HG03135 (cell line): ENCODE data around the gene ADM2.

ENCODE experiments used
- ATAC-seq: cut with Tn5 transposase; IDR thresholded peaks from one replicate; pipeline ENCODE4 v1.9.1; 2021; ENCODE audit warnings: mild to moderate bottlenecking, moderate library complexity; ENCODE audit not compliant: unreplicated experiment

Gene ADM2

DNA sequence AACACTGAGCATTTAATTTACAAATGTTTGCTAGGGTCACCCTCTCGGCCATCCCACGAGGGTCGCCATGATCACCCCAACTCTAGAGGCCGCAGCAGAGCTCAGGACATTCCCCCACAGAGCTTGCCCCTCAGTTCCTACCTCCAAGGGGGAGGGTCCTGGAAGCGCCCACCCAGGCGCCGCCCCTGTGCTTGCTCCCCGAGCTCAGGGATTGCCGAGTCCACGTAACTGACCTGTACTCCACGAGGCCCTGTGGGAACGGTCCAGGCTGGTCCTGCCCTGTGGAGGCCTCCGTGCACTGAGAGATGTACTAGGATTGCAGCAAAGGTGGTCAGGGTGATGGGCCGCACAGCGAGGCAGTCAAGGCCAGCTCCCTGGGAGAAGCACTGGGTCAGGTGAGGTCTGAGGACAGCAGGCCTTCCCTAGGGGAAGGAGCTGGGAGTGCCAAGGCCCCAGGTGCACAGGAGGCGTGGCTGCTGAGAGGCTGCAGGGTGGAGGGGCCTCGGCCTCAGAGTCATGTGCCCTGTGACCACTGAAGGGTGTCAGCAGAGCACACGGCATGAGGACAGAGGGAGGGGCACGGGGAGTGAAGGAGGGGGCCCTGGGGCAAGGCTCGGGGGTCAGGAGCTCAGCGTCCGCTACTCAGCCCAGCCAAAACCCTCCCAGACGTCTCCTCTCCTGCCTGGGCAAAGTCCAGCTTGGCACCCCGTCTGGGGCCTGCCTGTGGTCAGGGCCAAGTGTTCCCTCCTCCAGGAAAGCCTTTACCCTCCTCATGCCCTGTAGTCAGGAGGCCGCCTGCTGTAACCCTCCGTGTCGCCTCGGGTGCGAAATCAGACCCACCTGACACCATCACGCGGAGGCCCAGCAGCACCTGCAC, 2.9 kb downstream of the ADM2 start:
- no peak for ATAC-seq

DNA sequence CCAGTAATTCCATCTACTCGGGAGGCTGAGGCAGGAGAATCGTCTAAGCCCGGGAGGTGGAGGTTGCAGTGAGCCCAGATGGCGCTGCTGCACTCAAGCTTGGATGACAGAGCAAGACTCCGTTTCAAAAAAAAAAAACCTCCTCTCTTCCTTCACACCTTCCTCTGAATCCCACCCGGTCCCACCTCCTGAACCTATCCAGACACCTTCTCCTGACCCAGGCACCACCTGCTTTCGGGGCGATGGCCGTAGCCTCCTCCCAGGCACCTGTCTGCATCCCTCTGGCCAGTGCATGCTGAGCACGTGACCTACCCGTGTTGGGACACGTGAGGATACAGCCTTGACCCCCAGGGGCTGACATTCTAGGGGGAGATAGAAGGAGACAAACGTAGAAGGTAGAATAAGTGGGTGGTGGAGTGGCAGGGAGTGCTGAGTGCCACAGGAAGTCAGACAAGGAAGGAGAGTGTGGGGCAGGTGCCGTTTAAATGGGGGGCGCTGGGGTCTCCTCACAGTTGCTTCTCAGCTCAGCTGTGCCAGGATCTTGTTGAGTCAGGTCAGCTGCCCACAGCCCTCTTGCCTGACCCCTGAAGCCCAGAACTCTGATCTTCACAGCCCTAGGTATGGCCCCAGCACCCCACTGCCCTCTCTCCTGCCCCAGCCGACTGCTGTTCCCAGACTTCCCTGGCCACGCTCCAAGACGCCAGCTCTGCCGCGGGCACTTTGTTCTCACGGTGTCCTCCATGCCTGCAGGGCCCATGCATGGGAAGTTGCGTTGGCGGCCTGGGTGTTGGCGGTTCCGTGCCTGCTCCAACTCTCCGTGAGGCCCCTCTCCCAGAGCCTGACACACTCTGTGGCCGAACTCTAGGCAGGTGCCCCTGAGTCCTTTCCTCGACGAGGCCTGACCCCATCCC, 4.1 kb downstream of the ADM2 start:
- ATAC-seq: no peak

DNA sequence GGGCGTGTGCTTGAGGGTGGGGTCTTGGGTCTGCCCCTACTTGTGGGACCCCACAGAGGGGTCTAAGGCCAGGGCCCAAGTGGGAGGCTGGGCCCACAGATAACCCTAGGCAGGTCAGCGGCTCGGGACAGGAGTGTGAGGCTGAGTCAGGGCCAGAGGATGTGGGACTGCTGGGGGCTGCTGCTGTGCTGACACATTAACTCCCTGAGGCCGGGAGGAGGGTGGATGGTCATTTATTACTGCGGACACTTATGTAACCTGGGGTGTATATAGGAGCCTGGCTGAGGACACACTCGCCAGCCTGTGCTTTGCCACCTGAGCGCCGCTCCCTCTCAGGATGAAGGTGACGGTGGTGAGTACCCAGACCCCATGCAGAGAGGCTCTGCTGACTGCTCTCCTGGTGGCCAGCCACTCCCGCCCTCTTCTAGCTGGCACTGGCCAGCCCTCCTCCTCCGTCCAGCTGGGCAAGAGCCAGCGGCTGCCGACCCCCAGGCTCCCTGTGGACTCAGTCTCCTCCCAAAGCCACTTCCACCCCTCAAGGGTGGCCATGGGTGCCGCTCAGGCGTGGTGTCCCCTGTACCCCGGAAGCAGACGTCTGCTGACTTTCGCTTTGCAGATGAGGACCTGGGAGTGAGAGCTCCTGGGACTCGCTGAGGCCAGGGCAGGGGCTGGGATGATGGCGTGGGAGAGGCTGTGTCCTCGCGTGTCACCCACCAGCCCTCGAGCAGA, 5.4 kb downstream of the ADM2 start, which contains the start of gene MIOX:
Gene MIOX (plus strand): TSS at position 299 of the 729 bp plus-strand sequence. CDS start 39 bp downstream, at position 338.
- ATAC-seq: no peak

DNA sequence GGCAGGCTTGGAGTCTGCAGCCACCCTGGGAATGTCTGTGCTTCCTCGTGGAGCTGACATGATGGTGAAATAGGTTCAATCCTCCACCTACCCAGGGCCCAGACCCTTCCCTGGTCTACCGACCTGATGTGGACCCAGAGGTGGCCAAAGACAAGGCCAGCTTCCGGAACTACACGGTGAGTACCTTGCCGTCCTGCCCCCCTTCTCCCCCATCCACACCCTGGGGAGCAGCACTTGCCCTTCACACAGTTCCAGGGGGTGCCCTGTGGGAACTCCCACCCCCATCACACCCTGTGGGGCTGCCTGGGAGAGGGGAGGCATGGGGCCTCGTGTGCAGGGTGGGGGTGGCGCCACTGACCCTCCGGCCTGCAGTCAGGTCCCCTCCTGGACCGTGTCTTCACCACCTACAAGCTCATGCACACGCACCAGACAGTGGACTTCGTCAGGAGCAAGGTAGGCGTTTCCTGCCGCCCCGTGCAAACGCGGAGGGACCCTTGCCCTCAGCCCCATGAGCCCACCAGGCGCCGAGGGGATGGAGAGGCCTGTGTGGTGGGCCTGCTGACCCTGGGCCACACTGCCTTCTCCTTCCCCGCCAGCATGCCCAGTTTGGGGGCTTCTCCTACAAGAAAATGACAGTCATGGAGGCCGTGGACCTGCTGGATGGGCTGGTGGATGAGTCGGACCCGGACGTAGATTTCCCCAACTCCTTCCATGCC, 6.1 kb downstream of the ADM2 start:
- ATAC-seq: no peak

DNA sequence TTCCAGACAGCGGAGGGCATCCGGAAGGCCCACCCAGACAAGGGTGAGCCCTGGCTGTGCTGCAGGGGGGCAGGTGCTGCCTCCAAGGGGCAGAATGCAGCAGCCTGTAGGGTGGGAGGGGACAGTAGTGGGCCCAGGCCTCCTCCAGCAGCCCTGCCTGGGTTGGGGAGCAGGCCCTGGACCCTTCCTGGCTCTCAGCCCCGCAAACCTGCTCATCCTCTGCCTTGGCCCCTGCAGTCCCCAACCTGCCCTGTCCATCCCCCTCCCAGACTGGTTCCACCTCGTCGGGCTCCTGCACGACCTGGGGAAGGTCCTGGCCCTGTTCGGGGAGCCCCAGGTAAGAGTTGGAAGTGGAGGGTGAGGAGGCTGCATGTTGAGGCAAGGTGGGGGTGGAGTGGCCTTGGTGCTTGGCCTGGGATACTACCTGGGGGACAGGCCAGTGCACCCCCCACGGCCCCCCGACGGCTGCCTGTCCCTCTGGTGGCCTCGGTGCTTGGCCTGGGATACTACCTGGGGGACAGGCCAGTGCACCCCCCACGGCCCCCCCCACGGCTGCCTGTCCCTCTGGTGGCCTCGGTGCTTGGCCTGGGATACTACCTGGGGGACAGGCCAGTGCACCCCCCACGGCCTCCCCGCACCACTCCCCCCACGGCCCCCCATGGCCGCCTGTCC, 6.8 kb downstream of the ADM2 start:
- ATAC-seq: no peak

DNA sequence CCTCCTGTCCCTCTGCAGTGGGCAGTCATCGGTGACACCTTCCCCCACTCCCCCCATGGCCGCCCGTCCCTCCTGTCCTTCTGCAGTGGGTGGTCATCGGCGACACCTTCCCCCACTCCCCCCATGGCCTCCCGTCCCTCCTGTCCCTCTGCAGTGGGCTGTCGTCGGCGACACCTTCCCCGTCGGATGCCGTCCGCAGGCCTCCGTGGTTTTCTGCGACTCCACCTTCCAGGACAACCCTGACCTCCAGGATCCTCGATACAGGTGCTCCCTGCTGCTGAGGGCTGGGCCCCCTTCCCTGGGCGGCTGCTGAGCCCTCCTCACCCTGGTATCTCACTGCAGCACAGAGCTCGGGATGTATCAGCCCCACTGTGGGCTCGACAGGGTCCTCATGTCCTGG, 7.5 kb downstream of the ADM2 start:
- ATAC-seq: no peak

DNA sequence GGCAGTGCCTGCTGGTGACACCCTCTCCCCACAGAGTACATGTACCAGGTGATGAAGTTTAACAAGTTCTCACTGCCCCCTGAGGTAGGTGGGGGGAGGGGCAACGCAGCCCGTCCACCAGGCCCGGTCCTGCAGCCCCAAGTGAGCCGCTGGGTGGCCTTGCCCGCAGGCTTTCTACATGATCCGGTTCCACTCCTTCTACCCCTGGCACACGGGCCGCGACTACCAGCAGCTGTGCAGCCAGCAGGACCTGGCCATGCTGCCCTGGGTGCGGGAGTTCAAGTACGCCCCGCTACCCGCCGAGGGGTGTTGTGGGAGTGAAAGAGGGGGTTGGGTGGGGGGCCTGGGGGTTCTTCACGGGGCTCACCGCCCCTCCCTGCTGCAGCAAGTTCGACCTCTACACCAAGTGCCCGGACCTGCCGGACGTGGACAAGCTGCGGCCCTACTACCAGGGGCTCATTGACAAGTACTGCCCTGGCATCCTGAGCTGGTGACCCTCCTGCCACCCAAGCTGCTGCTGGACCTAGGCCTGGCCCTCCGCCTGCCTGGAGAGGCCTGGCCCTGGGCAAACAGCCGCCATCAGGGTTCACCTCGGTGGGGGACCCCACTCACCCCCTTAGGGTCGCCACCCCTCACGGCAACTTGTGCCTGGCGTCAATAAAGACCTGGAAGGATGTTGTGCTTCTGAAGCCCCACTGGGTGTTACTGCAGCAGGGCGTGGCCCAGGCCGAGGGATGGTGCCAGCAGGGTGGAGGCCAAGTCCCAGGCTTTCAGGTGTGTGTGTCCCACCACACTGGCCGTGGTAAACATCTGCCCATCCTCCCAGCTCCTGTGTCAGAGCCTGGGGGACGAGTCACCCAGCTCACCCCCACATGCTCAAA, 8.3 kb downstream of the ADM2 start:
- no peak for ATAC-seq

DNA sequence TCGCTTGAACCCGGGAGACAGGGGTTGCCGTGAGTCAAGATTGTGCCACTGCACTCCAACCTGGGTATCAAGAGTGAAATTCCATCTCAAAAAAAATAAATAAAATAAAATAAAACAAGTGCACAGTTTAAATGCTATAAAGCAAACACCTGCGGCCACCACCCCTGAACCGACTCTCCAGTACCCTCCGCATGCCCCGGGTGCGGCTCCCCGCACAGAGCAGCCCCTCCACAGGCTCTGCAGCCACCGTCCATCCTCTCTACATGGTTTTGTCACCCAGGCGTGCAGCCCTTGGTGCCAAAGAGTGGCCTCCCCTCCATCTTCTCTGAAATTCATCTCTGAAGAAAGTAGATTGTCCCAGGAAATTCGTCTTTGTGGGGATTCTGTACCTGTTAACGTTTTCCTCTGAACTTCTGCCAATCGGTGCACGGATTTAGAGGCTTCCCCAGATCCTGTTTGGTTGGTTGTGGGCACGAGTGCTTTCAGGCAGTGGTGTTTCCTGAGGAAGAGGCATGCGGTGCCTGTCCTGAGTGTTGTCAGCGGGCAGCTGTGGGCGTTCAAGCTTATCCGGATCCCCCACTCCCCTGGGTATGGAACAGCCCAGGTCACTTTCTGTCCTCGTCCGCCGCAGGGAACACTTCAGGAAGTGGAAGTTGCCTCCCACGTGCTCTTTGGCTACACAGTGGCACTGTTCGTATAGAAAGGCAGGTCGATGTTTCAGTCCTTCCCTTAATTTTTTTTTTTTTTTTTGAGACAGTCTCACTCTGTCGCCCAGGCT, 9.4 kb downstream of the ADM2 start:
- ATAC-seq: no peak

DNA sequence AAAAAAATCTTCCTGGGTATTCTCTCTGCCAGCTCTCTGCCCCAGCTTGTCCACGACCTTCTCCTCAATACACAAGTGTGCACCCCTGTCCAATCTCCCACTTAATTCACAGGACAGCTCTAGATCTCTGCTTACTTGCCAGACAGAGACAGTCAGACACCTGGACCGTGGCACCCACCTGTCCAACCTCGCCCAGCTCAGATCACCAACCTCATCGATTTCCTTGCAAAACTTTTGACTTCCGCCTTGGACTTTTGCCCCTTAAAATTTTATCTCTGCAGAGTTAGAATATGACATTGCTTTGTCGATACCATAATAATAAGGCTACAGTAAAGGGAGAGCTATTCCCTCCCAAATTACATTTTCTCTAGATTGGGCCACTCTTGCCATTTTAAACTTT, 15.8 kb downstream of the ADM2 start:
- no peak for ATAC-seq

DNA sequence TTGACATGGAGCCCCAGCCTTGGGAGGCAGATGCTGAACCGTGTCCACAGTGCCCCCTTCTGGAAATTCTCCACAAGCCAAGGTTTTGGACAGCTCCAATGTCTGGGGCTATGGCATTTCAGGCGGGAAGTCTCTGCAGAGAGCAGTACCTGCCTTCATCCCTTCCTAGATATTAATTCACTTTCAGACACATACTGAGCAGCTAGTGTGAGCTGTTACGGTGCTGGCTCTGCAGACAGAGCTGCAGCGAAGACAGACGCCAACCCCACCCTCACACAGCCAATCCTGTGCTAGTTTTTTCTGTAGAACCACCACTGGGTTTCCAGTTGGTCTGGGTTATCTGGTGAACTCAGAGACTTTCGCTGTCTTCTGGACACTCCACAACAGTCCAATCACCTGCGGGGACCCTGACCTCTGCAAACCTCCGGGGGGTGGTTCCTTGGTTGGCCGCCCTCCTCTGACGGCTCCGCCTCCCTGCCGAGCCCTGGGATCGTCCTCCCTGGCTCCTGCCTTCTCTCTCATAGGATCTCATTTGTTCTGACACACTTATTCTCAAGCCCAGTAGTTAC, 17.1 kb downstream of the ADM2 start:
- no peak for ATAC-seq

DNA sequence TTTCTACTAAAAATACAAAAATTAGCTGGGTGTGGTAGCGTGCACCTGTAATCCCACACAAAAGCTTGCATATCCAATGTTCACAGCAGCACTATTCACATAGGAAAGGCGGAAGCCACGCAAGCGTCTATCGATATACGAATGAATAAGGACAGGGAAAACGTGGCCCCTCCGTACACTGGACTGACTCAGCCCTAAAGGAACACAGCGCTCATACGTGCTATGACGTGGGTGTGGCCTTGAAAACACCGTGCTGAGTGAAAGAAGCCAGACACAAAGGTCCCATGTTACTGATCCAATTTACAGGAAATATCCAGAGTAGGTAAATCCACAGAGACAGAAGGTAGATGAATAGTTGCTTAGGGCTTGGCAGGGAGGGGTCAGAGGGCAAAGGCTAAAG, 19.1 kb downstream of the ADM2 start:
- no peak for ATAC-seq

DNA sequence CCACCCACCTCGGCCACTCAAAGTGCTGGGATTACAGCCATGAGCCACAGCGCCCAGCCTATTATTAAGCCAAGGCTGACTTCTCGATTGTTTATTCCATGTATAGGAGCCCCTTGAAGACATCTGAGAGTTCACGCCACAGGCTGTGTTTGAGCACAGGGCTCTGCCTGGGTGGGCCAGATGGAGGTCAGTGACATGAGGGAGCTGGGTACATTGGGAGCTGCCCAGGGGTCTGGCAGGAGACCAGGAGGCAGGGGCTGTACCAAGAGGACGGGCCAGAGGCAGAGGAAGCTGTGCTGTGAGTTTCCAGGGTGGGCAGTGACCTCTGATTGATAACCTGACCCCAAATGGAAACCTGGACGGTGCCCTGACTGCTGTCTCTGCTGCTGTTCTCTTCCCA, 20.8 kb downstream of the ADM2 start:
- ATAC-seq: no peak

DNA sequence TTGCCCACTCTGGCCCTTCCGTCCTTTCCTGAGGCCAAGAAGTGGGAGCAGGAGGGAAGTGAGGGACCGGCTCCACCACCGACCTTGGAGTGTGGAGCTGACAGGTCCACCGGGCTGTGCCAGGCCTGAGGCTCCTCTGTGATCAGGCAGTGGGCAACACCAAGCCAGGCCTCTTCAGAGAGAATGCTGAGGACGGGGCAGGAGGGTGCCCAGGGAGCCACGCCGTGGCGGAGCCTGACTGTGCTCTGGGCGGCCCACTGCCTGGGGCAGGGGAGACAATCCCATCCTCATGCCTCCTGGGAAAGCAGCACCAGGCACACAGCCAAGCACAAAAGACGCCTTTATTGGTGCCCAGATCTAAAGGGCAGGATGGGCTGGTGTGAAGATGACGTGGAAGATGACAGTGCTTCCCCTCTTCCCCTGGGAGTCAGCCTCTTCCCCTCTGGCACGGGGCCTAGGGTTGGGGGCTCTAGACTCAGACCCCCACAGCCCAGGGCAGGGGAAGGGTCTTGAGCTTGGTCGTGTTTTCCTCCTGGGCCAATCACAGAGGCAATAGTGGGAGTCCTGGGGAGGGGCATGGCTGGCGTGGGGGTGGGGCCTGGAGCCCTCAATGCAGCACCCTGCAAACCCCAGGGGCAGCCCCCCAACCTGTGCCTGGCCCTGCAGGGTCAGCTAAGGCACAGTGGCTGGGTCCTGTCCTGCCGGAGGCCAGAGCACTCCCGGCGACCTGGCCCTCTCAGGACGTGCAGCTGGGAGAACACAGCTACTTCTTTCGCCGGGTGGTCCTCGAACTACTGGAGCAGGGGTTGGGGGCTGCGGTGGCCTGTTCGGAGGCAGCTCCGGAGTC, 21.5 kb downstream of the ADM2 start:
- no peak for ATAC-seq

DNA sequence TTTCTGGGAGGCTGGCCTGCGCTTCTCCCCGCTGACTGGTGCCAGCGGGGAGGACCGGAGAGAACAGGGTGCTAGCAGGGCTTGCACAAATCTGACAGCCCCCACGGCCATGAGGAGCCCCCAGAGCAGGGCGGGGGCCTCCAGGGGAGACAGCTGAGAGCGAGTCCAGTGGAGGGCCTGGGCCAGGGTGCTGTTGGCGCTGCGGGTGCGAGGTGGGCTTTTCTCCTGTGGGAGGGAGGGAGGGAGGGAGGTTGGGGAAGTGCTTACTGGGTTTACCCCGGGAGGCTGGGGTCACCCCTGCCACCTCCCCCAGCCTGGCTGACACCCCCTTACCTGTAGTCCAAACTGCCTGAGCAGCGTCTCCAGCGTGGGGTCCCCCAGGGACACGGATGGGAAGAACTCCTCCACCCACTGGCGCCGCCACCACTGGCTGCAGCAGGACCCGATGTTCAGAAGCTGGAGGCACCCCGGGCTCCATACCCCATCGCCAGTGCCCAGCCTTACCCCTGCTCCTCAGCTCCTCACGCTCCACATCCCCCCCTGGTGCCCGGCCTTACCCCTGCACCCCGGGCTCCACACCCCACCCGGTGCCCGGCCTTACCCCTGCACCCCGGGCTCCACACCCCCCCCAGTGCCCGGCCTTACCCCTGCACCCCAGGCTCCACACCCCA, 22.3 kb downstream of the ADM2 start:
- no peak for ATAC-seq

DNA sequence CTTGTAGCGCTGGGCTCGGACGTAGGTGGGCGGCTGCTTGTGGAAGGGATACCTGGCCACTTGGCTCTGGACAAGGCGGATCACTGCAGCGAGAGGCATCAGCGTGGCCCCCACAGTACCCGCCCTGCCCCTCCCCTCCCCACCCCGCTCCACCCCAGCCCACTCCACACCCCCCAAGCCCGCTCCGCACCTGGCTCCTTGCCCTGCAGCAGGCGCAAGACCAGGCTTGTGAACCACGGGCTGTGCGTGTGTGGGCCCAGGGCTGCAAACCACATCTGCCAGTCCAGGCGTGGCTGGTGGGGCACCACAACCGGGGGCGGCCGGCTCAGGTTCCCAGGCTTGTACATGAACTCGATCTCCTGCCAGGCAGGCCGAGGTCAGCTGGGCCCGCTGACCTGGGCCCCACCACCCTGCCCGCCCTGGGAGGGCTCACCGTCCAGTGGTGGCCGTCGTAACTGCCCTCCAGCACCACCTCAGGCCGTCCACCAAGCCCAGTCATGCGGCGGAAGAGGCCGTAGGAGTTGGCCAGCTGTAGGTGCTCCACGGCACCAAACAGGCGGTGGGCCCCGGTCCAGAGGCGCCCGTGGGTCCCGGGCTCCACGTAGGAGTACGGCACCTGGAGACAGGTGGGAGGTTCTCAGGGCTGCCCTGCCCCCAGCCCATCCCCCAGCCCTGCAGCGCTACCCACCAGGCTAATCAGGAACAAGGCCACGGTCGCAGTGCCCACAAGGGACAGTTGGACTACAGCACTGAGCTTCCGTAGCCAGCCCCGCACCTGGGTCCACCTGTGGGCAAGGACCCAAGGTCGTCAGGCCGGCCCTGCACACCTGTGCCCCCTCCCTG, 23.2 kb downstream of the ADM2 start:
- ATAC-seq: no peak
